ENCODE data around the gene FAXC.

FAXC gene

DNA sequence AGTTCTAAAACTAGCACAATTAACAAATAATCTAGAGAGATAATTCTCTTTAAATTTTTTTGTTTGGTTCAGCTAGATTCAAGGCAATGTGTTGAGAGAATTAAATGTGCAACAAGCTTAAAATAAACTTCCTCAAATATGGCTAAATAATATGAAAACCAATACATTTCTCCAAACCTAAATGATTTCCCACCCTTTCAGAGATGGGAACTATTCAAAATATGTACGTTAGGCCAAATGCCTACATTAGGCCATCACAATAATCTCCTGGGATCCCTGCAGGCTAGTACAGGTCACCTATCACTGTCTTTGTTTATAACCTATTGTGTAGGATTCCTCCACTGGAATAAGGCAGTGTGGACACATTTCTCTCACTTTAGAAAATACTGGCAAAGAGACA, 1.7 kb downstream of the FAXC start:
- TF ChIP-seq ZNF565 (CRISPR knock-in tag; conservative IDR thresholded peaks at IDR 0.05; ENCODE audit: low read depth) (no peak), ZNF70 (CRISPR knock-in tag; IDR thresholded peaks at IDR 0.05) (no peak), ISL1 (CRISPR knock-in tag; IDR thresholded peaks at IDR 0.05) (no peak), SNAI2 (CRISPR knock-in tag; IDR thresholded peaks at IDR 0.05) (no peak), ZFP3 (CRISPR knock-in tag; IDR thresholded peaks at IDR 0.05) (no peak), ESRRG (CRISPR knock-in tag; IDR thresholded peaks at IDR 0.05) (no peak)
- TF ChIP-seq, protein P1, sequence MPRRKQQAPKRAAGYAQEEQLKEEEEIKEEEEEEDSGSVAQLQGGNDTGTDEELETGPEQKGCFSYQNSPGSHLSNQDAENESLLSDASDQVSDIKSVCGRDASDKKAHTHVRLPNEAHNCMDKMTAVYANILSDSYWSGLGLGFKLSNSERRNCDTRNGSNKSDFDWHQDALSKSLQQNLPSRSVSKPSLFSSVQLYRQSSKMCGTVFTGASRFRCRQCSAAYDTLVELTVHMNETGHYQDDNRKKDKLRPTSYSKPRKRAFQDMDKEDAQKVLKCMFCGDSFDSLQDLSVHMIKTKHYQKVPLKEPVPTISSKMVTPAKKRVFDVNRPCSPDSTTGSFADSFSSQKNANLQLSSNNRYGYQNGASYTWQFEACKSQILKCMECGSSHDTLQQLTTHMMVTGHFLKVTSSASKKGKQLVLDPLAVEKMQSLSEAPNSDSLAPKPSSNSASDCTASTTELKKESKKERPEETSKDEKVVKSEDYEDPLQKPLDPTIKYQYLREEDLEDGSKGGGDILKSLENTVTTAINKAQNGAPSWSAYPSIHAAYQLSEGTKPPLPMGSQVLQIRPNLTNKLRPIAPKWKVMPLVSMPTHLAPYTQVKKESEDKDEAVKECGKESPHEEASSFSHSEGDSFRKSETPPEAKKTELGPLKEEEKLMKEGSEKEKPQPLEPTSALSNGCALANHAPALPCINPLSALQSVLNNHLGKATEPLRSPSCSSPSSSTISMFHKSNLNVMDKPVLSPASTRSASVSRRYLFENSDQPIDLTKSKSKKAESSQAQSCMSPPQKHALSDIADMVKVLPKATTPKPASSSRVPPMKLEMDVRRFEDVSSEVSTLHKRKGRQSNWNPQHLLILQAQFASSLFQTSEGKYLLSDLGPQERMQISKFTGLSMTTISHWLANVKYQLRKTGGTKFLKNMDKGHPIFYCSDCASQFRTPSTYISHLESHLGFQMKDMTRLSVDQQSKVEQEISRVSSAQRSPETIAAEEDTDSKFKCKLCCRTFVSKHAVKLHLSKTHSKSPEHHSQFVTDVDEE (CRISPR knock-in tag; IDR thresholded peaks at IDR 0.05) = no peak
- TF ChIP-seq, protein P2, sequence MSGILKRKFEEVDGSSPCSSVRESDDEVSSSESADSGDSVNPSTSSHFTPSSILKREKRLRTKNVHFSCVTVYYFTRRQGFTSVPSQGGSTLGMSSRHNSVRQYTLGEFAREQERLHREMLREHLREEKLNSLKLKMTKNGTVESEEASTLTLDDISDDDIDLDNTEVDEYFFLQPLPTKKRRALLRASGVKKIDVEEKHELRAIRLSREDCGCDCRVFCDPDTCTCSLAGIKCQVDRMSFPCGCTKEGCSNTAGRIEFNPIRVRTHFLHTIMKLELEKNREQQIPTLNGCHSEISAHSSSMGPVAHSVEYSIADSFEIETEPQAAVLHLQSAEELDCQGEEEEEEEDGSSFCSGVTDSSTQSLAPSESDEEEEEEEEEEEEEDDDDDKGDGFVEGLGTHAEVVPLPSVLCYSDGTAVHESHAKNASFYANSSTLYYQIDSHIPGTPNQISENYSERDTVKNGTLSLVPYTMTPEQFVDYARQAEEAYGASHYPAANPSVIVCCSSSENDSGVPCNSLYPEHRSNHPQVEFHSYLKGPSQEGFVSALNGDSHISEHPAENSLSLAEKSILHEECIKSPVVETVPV (CRISPR knock-in tag; IDR thresholded peaks at IDR 0.05) = no peak
- TF ChIP-seq, protein P3, sequence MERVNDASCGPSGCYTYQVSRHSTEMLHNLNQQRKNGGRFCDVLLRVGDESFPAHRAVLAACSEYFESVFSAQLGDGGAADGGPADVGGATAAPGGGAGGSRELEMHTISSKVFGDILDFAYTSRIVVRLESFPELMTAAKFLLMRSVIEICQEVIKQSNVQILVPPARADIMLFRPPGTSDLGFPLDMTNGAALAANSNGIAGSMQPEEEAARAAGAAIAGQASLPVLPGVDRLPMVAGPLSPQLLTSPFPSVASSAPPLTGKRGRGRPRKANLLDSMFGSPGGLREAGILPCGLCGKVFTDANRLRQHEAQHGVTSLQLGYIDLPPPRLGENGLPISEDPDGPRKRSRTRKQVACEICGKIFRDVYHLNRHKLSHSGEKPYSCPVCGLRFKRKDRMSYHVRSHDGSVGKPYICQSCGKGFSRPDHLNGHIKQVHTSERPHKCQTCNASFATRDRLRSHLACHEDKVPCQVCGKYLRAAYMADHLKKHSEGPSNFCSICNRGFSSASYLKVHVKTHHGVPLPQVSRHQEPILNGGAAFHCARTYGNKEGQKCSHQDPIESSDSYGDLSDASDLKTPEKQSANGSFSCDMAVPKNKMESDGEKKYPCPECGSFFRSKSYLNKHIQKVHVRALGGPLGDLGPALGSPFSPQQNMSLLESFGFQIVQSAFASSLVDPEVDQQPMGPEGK (CRISPR knock-in tag; IDR thresholded peaks at IDR 0.05; ENCODE audit: borderline replicate concordance) = no peak
- no peak for ATAC-seq

DNA sequence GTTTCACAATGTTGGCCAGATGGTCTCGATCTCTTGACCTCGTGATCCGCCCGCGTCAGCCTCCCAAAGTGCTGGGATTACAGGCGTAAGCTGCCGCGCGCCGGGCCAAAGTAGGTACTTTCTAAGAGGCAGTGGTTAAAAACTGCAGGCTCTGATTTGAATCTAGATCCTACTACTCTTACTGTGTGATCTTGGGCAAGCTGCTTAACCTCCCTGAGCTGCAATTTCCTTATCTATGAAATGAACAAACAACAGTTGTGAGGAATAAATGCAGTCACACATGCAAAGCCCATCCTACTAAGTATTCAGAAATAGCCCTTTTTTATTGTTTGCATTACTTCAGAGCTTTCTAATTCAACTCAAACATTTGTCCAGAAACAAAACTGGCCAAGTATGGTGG, 2.9 kb downstream of the FAXC start:
- TF ChIP-seq ARNTL (CRISPR knock-in tag; IDR thresholded peaks at IDR 0.05; ENCODE audit: borderline replicate concordance, low read depth) (no peak), CSDC2 (CRISPR knock-in tag; IDR thresholded peaks at IDR 0.05) (no peak), ZFP30 (CRISPR knock-in tag; IDR thresholded peaks at IDR 0.05) (no peak), ESRRG (CRISPR knock-in tag; IDR thresholded peaks at IDR 0.05) (no peak), PPARA (CRISPR knock-in tag; IDR thresholded peaks at IDR 0.05; ENCODE audit: borderline replicate concordance) (no peak), GLIS3 (CRISPR knock-in tag; IDR thresholded peaks at IDR 0.05) (no peak)
- TF ChIP-seq, protein P3 (CRISPR knock-in tag; IDR thresholded peaks at IDR 0.05; ENCODE audit: borderline replicate concordance) = no peak
- TF ChIP-seq, protein P4, sequence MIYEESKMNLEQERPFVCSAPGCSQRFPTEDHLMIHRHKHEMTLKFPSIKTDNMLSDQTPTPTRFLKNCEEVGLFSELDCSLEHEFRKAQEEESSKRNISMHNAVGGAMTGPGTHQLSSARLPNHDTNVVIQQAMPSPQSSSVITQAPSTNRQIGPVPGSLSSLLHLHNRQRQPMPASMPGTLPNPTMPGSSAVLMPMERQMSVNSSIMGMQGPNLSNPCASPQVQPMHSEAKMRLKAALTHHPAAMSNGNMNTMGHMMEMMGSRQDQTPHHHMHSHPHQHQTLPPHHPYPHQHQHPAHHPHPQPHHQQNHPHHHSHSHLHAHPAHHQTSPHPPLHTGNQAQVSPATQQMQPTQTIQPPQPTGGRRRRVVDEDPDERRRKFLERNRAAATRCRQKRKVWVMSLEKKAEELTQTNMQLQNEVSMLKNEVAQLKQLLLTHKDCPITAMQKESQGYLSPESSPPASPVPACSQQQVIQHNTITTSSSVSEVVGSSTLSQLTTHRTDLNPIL (CRISPR knock-in tag; IDR thresholded peaks at IDR 0.05; ENCODE audit: low read depth) = no peak
- TF ChIP-seq, protein P5, sequence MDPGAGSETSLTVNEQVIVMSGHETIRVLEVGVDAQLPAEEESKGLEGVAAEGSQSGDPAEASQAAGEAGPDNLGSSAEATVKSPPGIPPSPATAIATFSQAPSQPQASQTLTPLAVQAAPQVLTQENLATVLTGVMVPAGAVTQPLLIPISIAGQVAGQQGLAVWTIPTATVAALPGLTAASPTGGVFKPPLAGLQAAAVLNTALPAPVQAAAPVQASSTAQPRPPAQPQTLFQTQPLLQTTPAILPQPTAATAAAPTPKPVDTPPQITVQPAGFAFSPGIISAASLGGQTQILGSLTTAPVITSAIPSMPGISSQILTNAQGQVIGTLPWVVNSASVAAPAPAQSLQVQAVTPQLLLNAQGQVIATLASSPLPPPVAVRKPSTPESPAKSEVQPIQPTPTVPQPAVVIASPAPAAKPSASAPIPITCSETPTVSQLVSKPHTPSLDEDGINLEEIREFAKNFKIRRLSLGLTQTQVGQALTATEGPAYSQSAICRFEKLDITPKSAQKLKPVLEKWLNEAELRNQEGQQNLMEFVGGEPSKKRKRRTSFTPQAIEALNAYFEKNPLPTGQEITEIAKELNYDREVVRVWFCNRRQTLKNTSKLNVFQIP (CRISPR knock-in tag; IDR thresholded peaks at IDR 0.05; ENCODE audit: borderline replicate concordance, low read depth) = no peak
- ATAC-seq = no peak

DNA sequence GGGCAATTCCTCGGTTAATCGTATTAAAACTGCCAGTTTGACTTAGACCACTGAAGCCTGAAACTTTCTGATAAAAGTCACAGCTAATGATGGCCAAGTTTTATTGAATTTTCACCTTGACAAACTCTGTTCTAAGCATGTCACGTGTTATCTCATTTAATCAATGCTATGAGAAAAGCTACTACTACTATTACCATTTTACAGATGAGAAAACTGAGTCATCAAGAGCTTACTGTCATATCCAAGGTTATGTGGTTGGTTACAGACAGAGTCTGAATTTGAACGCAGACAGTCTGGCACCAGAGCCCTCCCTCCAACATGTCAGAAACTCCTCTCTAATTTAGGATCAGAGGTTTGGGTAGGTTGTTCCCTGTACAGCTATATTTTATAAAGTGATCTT, 4.3 kb downstream of the FAXC start:
- no peak for ATAC-seq
- TF ChIP-seq, protein P4 (CRISPR knock-in tag; IDR thresholded peaks at IDR 0.05; ENCODE audit: low read depth) = no peak
- no peak for TF ChIP-seq ESRRG (CRISPR knock-in tag; IDR thresholded peaks at IDR 0.05)
- no peak for TF ChIP-seq TCF4 (CRISPR knock-in tag; IDR thresholded peaks at IDR 0.05; ENCODE audit: borderline replicate concordance)
- TF ChIP-seq, protein P3 (CRISPR knock-in tag; IDR thresholded peaks at IDR 0.05; ENCODE audit: borderline replicate concordance) = no peak
- no peak for TF ChIP-seq PPARA (CRISPR knock-in tag; IDR thresholded peaks at IDR 0.05; ENCODE audit: borderline replicate concordance)
- TF ChIP-seq OSR1 (CRISPR knock-in tag; IDR thresholded peaks at IDR 0.05) = no peak
- TF ChIP-seq ARNTL (CRISPR knock-in tag; IDR thresholded peaks at IDR 0.05; ENCODE audit: borderline replicate concordance, low read depth) = no peak
- TF ChIP-seq TOX (CRISPR knock-in tag; IDR thresholded peaks at IDR 0.05; ENCODE audit: borderline replicate concordance) = no peak

All from SK-N-SH treated with all-trans-retinoic acid at 6 μM for 48 hours (cell line).